Measurements from ENCODE around the gene TBX19.

TBX19 gene

DNA sequence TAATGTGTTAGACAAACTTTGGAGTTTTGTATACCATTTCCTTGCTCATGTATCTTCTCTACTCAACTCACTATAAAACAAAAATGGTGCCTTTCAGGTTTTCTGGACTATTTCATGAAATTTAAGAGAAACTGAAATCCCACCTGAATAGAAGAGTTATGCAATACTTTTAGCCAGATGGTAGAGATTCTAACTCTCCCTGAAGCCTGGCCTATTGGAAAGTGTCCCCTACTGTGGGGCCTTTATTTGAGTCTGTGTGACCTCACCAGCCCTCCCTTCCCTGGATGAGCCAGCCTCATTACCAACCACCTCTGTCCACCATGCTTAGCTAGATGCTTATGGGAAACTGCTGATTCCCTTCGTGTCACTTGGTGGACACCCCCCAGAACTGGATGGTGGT, 35.5 kb downstream of the TBX19 start:
- DNase-seq (ENCODE audit: low read depth in 2 of 2) = no peak
- TF ChIP-seq, protein P1, sequence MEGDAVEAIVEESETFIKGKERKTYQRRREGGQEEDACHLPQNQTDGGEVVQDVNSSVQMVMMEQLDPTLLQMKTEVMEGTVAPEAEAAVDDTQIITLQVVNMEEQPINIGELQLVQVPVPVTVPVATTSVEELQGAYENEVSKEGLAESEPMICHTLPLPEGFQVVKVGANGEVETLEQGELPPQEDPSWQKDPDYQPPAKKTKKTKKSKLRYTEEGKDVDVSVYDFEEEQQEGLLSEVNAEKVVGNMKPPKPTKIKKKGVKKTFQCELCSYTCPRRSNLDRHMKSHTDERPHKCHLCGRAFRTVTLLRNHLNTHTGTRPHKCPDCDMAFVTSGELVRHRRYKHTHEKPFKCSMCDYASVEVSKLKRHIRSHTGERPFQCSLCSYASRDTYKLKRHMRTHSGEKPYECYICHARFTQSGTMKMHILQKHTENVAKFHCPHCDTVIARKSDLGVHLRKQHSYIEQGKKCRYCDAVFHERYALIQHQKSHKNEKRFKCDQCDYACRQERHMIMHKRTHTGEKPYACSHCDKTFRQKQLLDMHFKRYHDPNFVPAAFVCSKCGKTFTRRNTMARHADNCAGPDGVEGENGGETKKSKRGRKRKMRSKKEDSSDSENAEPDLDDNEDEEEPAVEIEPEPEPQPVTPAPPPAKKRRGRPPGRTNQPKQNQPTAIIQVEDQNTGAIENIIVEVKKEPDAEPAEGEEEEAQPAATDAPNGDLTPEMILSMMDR (IDR thresholded peaks at IDR 0.05; ENCODE audit: low read depth, low read length) = no peak
- H3K4me3 ChIP-seq (replicated peaks in 1 of 2; ENCODE audit: low read depth in 2 of 2, low read length in 2 of 2) = no peak overlapping the region

DNA sequence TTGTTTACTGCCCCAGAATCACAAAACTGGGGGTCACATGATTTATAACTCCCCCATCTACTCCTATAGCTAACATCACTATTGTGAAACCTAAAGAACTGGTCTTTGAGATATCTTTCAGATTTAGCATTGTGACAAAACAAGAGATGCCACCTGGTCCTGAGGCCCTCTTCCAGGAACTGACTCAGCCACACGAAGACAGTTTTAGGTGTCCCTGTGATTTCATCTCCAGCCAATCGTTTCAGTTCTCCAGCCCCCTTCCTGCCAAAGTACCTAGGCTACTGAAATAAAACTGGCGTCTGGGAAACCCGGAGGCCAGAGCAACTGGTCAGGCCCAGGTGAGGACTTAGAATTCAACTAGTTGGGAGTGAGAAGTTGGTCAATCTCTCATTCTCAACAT, 36.6 kb downstream of the TBX19 start:
- H3K4me3 ChIP-seq (replicated peaks in 1 of 2; ENCODE audit: low read depth in 2 of 2, low read length in 2 of 2) = no peak overlapping the region
- no peak for DNase-seq (ENCODE audit: low read depth in 2 of 2)
- TF ChIP-seq, protein P1 (IDR thresholded peaks at IDR 0.05; ENCODE audit: low read depth, low read length) = no peak

DNA sequence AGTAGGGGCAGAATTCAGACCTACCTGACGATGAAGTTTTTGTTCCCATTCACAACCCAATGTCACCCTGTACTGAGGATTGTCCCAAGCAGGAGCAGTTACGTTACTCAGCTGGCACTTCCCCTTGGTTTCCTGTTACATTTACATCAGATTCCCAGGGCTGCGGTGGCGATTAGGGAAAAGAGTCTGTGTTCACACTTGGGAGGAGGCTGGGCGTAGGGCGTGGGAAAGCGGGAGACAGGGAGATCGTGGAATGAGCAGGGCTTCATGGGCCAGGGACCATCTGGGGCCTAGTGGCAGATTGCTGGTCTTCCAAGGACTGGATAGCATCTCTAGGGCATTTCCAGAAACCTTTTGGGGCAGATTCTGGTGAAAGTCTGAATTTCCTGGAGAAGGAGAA, 39.0 kb downstream of the TBX19 start:
- no peak overlapping the region for H3K4me3 ChIP-seq (replicated peaks in 1 of 2; ENCODE audit: low read depth in 2 of 2, low read length in 2 of 2)
- TF ChIP-seq, protein P1 (IDR thresholded peaks at IDR 0.05; ENCODE audit: low read depth, low read length) = no peak
- DNase-seq (ENCODE audit: low read depth in 2 of 2) = peak in 1 of 2 donors; percentile 36

DNA sequence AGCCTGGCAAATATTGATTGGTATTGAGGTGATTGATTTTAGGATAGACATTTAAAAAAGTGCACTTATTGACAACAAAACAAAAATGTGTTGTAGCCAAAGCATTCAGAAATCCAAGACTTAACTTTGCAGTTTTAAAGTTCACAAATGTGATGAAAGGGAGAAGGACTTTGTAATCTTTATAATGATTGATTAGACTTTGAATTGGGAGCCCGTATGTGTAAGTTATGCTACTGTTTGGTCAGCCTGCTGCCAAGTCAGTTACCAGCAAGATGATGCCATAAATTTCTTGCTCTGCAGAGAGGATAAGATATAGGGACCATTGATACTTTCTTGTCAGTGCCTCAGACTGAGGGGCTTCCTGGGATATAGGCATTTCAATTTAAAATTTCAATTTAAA, 39.5 kb downstream of the TBX19 start:
- TF ChIP-seq, protein P1 (IDR thresholded peaks at IDR 0.05; ENCODE audit: low read depth, low read length) = no peak
- no peak for DNase-seq (ENCODE audit: low read depth in 2 of 2)
- no peak overlapping the region for H3K4me3 ChIP-seq (replicated peaks in 1 of 2; ENCODE audit: low read depth in 2 of 2, low read length in 2 of 2)

DNA sequence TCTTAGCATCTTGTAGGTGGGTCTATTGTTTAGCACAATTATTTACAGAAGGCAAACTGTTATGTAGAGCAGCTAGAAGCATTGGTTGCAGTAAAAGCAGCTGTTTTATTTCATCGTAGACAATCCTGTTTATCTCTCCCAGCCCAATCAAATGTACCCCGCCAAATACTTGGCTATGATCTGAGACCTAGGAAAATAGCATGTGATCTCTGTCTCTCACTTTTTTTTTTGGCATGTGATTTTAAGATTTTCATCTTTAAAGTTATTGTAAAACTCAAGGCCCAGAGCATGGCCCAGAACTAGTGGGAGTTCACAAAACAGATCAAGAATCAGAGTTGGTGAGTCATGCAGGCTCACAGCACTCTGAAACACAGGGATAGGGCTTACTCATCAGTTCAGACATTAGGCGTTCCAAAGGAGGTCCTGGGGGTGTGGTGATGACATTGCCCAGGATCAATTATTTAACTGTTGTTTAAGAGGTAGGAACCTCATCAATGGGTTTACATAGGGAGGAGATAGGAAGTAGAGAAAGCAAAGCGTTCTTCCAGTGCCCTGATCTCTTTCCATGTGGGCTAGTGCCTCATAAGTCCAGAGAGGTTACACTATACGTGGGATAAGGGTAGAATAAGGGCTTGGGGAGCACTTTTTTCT, 40.2 kb downstream of the TBX19 start:
- no peak overlapping the region for H3K4me3 ChIP-seq (replicated peaks in 1 of 2; ENCODE audit: low read depth in 2 of 2, low read length in 2 of 2)
- DNase-seq (ENCODE audit: low read depth in 2 of 2) = peak; percentile 88 to 92
- TF ChIP-seq, protein P1 (IDR thresholded peaks at IDR 0.05; ENCODE audit: low read depth, low read length) = no peak

DNA sequence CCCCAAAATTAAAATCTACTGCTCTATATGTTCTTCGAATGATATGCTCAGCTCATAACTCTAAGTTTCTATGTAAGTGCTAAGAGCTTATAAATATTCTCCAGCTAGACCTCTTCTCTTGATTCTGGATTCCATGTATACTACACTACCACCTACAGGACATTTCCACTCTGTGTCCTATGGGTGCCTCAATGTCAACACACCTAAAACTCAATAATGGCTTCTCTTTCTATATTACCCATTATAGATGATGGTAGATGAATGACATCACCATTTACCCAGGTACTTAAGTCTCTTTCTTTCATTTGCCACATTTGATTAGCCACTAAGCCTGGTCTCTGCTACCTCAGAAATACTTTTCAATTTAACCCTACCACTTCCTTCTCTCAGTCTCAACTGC, 41.3 kb downstream of the TBX19 start:
- H3K4me3 ChIP-seq (replicated peaks in 1 of 2; ENCODE audit: low read depth in 2 of 2, low read length in 2 of 2) = no peak overlapping the region
- DNase-seq (ENCODE audit: low read depth in 2 of 2) = peak; percentile 53 to 75
- TF ChIP-seq, protein P1 (IDR thresholded peaks at IDR 0.05; ENCODE audit: low read depth, low read length) = peak; percentile 46
